HepG2 (cell line): ENCODE data around the gene PPP1R7. TPM values are rescaled to one million over a fixed set of nuclear protein-coding genes. Genes with fewer than 3 reads are reported as not detected.

Experiments used
- BHLHE40 ChIP-seq: IDR thresholded peaks from 2 replicates; pipeline ENCODE4 v1.6.1; 2011; ENCODE audit warnings: low read length, improper control_type of control experiment
- CC2D1A ChIP-seq: sonication (generic); formaldehyde crosslinking; IDR thresholded peaks from 2 replicates; pipeline ENCODE4 v1.8.1; 2023; ENCODE audit warnings: mild to moderate bottlenecking, missing genetic modification reagents
- CREBL2 ChIP-seq: sonication (generic); formaldehyde crosslinking; IDR thresholded peaks from 2 replicates; pipeline ENCODE4 v1.8.1; 2023; ENCODE audit warnings: missing genetic modification reagents, mild to moderate bottlenecking, borderline replicate concordance
- FOSL2 ChIP-seq: sonication (generic); formaldehyde crosslinking; IDR thresholded peaks from 2 replicates; pipeline ENCODE4 v1.4.0; 2020; ENCODE audit warnings: missing genetic modification reagents
- HNF4A ChIP-seq: sonication (generic); formaldehyde crosslinking; IDR thresholded peaks from 2 replicates; pipeline ENCODE4 v1.4.0; 2020; ENCODE audit warnings: missing genetic modification reagents
- RAD21 ChIP-seq: fragments of 450-650 bp; formaldehyde crosslinking; IDR thresholded peaks from 2 replicates; pipeline ENCODE4 v1.5.0; 2020; ENCODE audit warnings: mild to moderate bottlenecking
- TCF7L2 ChIP-seq: IDR thresholded peaks from 2 replicates; pipeline ENCODE4 v1.6.1; 2011; ENCODE audit warnings: mild to moderate bottlenecking, low read depth, low read length, moderate library complexity
- XRCC5 ChIP-seq: fragments of 200-400 bp; formaldehyde crosslinking; optimal IDR thresholded peaks from 2 replicates; pipeline ENCODE3; 2017; ENCODE audit warnings: mild to moderate bottlenecking, low read length
- ZNF224 ChIP-seq: sonication (generic); formaldehyde crosslinking; IDR thresholded peaks from 2 replicates; pipeline ENCODE4 v1.5.0; 2020; ENCODE audit warnings: mild to moderate bottlenecking, missing genetic modification reagents
- ZNF33B ChIP-seq: sonication (generic); formaldehyde crosslinking; IDR thresholded peaks from 2 replicates; pipeline ENCODE4 v1.5.1; 2020; ENCODE audit warnings: mild to moderate bottlenecking, missing genetic modification reagents
- ZNF549 ChIP-seq: sonication (generic); formaldehyde crosslinking; IDR thresholded peaks from 2 replicates; pipeline ENCODE4 v1.5.0; 2020; ENCODE audit warnings: missing genetic modification reagents
- ZNF891 ChIP-seq: sonication (generic); formaldehyde crosslinking; IDR thresholded peaks from 2 replicates; pipeline ENCODE4 v1.5.0; 2020; ENCODE audit warnings: mild to moderate bottlenecking, missing genetic modification reagents
- ZSCAN21 ChIP-seq: sonication (generic); formaldehyde crosslinking; IDR thresholded peaks from 2 replicates; pipeline ENCODE4 v1.8.0; 2022; ENCODE audit warnings: mild to moderate bottlenecking, missing genetic modification reagents, moderate library complexity, borderline replicate concordance
- polyA plus RNA-seq, 8 experiments: library from polyadenylated mRNA; depleted of rRNA in 3 of 8; stranded (reverse) in 7 of 8; unstranded in 1 of 8; fragments of >200 nt; fragmentation: Illumina TruSeq in 4 of 8; extraction: Trizol in 4 of 8; gene quantifications; 2 replicates each; pipeline versions ENCODE4 v1.2.1 to v1.2.3, GENCODE V29; 2011 to 2016; ENCODE audit warnings: low read depth in 4 of 8, missing spikeins in 1 of 8, mixed read lengths in 1 of 8; ENCODE audit not compliant: insufficient read depth in 1 of 8
- total RNA-seq, 5 experiments: library from RNA; depleted of rRNA; stranded (reverse); fragments of >200 nt; fragmentation: Illumina TruSeq; extraction: Trizol; gene quantifications; 2 replicates each; pipeline ENCODE4 v1.2.3, GENCODE V29; 2016; ENCODE audit warnings: low read depth in 1 of 5
- TF ChIP-seq, protein P1 (sequence below): IDR thresholded peaks from 2 replicates; pipeline ENCODE4 v1.4.0; 2020; ENCODE audit warnings: mild to moderate bottlenecking, missing genetic modification reagents
- TF ChIP-seq, protein P2 (sequence below): sonication (generic); formaldehyde crosslinking; IDR thresholded peaks from 2 replicates; pipeline ENCODE4 v1.4.0; 2020; ENCODE audit warnings: mild to moderate bottlenecking, missing genetic modification reagents, borderline replicate concordance
- TF ChIP-seq, protein P3 (sequence below), 2 experiments: sonication (generic) in 1 of 2; formaldehyde crosslinking in 1 of 2; IDR thresholded peaks; 2 replicates each; pipeline versions ENCODE4 v1.5.1 to v1.6.1; 2011 to 2020; ENCODE audit warnings: borderline replicate concordance in 1 of 2, low read depth in 1 of 2, low read length in 1 of 2, mild to moderate bottlenecking in 1 of 2, missing genetic modification reagents in 1 of 2, moderate library complexity in 1 of 2

Gene PPP1R7
- total and polyA plus RNA-seq, 2 of the 13 experiments (the other 11 are each of a cell fraction or from before 2014, with no cell fraction given): 33.3 to 67.9 TPM

DNA sequence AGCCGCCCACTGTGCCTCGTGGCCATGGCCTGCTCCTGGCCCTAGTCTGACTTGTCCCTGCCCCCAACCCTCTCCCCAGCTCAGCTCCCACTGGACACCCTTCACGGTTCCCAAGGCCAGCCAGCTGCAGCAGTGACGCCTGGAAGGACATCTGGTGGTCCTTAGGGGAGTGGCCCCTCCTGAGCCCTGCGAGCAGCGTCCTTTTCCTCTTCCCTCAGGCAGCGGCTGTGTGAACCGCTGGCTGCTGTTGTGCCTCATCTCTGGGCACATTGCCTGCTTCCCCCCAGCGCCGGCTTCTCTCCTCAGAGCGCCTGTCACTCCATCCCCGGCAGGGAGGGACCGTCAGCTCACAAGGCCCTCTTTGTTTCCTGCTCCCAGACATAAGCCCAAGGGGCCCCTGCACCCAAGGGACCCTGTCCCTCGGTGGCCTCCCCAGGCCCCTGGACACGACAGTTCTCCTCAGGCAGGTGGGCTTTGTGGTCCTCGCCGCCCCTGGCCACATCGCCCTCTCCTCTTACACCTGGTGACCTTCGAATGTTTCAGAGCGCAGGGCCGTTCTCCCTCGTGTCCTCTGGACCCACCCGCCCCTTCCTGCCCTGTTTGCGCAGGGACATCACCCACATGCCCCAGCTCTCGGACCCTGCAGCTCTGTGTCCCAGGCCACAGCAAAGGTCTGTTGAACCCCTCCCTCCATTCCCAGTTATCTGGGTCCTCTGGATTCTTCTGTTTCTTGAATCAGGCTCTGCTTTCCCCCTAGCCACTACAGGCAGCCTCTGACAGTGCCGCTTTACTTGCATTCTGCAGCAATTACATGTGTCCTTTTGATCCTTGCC lies 74.0 kb downstream of the PPP1R7 start (continued):
- TF ChIP-seq HNF4A (CRISPR knock-in tag) (peak; percentile 81), BHLHE40 (no peak), TCF7L2 (no peak), FOSL2 (no peak), ZNF549 (peak; percentile 68; the same call in 1 of the 2 replicates), RAD21 (CRISPR knock-in tag) (peak; percentile 14), ZNF33B (CRISPR knock-in tag) (peak; percentile 62; the same call in 1 of the 2 replicates), CREBL2 (CRISPR knock-in tag) (0 out of 2 replicates have a peak, but pooled peaks have one; percentile 50), ZSCAN21 (CRISPR knock-in tag) (no peak), CC2D1A (CRISPR knock-in tag) (no peak), XRCC5 (no peak), ZNF224 (CRISPR knock-in tag) (no peak; the same call in 1 of the 2 replicates), ZNF891 (CRISPR knock-in tag) (peak; percentile 71)
- TF ChIP-seq, protein P1, sequence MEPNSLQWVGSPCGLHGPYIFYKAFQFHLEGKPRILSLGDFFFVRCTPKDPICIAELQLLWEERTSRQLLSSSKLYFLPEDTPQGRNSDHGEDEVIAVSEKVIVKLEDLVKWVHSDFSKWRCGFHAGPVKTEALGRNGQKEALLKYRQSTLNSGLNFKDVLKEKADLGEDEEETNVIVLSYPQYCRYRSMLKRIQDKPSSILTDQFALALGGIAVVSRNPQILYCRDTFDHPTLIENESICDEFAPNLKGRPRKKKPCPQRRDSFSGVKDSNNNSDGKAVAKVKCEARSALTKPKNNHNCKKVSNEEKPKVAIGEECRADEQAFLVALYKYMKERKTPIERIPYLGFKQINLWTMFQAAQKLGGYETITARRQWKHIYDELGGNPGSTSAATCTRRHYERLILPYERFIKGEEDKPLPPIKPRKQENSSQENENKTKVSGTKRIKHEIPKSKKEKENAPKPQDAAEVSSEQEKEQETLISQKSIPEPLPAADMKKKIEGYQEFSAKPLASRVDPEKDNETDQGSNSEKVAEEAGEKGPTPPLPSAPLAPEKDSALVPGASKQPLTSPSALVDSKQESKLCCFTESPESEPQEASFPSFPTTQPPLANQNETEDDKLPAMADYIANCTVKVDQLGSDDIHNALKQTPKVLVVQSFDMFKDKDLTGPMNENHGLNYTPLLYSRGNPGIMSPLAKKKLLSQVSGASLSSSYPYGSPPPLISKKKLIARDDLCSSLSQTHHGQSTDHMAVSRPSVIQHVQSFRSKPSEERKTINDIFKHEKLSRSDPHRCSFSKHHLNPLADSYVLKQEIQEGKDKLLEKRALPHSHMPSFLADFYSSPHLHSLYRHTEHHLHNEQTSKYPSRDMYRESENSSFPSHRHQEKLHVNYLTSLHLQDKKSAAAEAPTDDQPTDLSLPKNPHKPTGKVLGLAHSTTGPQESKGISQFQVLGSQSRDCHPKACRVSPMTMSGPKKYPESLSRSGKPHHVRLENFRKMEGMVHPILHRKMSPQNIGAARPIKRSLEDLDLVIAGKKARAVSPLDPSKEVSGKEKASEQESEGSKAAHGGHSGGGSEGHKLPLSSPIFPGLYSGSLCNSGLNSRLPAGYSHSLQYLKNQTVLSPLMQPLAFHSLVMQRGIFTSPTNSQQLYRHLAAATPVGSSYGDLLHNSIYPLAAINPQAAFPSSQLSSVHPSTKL: peak; percentile 58
- TF ChIP-seq, protein P2, sequence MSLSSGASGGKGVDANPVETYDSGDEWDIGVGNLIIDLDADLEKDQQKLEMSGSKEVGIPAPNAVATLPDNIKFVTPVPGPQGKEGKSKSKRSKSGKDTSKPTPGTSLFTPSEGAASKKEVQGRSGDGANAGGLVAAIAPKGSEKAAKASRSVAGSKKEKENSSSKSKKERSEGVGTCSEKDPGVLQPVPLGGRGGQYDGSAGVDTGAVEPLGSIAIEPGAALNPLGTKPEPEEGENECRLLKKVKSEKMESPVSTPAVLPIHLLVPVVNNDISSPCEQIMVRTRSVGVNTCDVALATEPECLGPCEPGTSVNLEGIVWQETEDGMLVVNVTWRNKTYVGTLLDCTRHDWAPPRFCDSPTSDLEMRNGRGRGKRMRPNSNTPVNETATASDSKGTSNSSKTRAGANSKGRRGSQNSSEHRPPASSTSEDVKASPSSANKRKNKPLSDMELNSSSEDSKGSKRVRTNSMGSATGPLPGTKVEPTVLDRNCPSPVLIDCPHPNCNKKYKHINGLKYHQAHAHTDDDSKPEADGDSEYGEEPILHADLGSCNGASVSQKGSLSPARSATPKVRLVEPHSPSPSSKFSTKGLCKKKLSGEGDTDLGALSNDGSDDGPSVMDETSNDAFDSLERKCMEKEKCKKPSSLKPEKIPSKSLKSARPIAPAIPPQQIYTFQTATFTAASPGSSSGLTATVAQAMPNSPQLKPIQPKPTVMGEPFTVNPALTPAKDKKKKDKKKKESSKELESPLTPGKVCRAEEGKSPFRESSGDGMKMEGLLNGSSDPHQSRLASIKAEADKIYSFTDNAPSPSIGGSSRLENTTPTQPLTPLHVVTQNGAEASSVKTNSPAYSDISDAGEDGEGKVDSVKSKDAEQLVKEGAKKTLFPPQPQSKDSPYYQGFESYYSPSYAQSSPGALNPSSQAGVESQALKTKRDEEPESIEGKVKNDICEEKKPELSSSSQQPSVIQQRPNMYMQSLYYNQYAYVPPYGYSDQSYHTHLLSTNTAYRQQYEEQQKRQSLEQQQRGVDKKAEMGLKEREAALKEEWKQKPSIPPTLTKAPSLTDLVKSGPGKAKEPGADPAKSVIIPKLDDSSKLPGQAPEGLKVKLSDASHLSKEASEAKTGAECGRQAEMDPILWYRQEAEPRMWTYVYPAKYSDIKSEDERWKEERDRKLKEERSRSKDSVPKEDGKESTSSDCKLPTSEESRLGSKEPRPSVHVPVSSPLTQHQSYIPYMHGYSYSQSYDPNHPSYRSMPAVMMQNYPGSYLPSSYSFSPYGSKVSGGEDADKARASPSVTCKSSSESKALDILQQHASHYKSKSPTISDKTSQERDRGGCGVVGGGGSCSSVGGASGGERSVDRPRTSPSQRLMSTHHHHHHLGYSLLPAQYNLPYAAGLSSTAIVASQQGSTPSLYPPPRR: peak; percentile 64; the same call in 1 of the 2 replicates
- TF ChIP-seq, protein P3, sequence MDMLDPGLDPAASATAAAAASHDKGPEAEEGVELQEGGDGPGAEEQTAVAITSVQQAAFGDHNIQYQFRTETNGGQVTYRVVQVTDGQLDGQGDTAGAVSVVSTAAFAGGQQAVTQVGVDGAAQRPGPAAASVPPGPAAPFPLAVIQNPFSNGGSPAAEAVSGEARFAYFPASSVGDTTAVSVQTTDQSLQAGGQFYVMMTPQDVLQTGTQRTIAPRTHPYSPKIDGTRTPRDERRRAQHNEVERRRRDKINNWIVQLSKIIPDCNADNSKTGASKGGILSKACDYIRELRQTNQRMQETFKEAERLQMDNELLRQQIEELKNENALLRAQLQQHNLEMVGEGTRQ (IDR thresholded peaks at IDR 0.05; ENCODE audit: low read depth, low read length): no peak
- TF ChIP-seq, protein P3 (CRISPR knock-in tag; IDR thresholded peaks at IDR 0.05; ENCODE audit: borderline replicate concordance): peak; percentile 26; the same call in 1 of the 2 replicates
